H1 (cell line): ENCODE results near the gene AGAP3. TPM values are rescaled to one million over a fixed set of nuclear protein-coding genes. Genes with fewer than 3 reads are reported as not detected.

Experiments
- BRCA1 ChIP-seq: IDR thresholded peaks from 2 replicates; pipeline ENCODE4 v1.6.1; 2012; ENCODE audit warnings: low read depth, low read length, improper control_type of control experiment
- CEBPB ChIP-seq: IDR thresholded peaks from 2 replicates; pipeline ENCODE4 v1.6.1; 2012; ENCODE audit warnings: low read depth, low read length
- CREB1 ChIP-seq: IDR thresholded peaks from 2 replicates; pipeline ENCODE4 v1.6.1; 2012; ENCODE audit warnings: inconsistent platforms
- HDAC6 ChIP-seq: IDR thresholded peaks from one replicate; pipeline ENCODE4 v1.7.1; 2012; ENCODE audit warnings: low read depth, mild to moderate bottlenecking, inconsistent platforms, low read length, moderate library complexity
- JUND ChIP-seq: IDR thresholded peaks from 2 replicates; pipeline ENCODE4 v1.6.1; 2011; ENCODE audit warnings: mild to moderate bottlenecking, improper control_type of control experiment, low read length
- NRF1 ChIP-seq: IDR thresholded peaks from 2 replicates; pipeline ENCODE4 v1.6.1; 2011; ENCODE audit warnings: mild to moderate bottlenecking, low read depth, low read length, improper control_type of control experiment
- RAD21 ChIP-seq, 2 experiments: IDR thresholded peaks in 1 of 2; conservative IDR thresholded peaks in 1 of 2; 2 replicates each; pipeline ENCODE4 v1.6.1; 2011; ENCODE audit warnings: low read depth in 2 of 2, low read length in 2 of 2, improper control_type of control experiment in 1 of 2, inconsistent platforms in 1 of 2, mild to moderate bottlenecking in 1 of 2, moderate library complexity in 1 of 2
- ZNF274 ChIP-seq: IDR thresholded peaks from 2 replicates; pipeline ENCODE4 v1.7.0; 2012; ENCODE audit warnings: low read length, borderline replicate concordance; ENCODE audit errors: extremely low read depth
- polyA plus RNA-seq, 7 experiments: library from polyadenylated mRNA; depleted of rRNA in 3 of 7; stranded (reverse) in 5 of 7; unstranded in 2 of 7; fragments of >200 nt in 5 of 7; fragments of 200-250 nt in 2 of 7; gene quantifications; 1 replicate in 5 of 7; 2 replicates in 1 of 7; 4 replicates in 1 of 7; pipeline versions ENCODE4 v1.2.1 to v1.2.3, GENCODE V29; 2011 to 2013; ENCODE audit warnings: missing spikeins in 2 of 7, mixed read lengths in 2 of 7
- total RNA-seq: library from RNA; stranded (reverse); fragmentation: NEBNext Ultra II Directional; extraction: Animal tissue kit (Norgen Biotek cat#: 25700); gene quantifications from 2 replicates; pipeline ENCODE4 v1.2.1, GENCODE V29; 2021

Gene AGAP3
- total and polyA plus RNA-seq, 2 of the 8 experiments (the other 6 are each of a cell fraction or from before 2014, with no cell fraction given) = 66.4 to 120 TPM

GRCh38 chr7:151110941-151111645 is 24.8 kb downstream of the AGAP3 start (continued):
- no peak for TF ChIP-seq HDAC6
- no peak for TF ChIP-seq ZNF274
- no peak for TF ChIP-seq CEBPB
- TF ChIP-seq NRF1 = no peak
- TF ChIP-seq RAD21 (IDR thresholded peaks at IDR 0.05 in 1 of 2, conservative IDR thresholded peaks at IDR 0.05 in 1 of 2; ENCODE audit: low read depth in 2 of 2, low read length in 2 of 2) = peak; percentile 92 to 93
- 0 out of 2 replicates have a peak, but pooled peaks have one; percentile 34 for TF ChIP-seq CREB1
- TF ChIP-seq JUND = no peak
- TF ChIP-seq BRCA1 = no peak
